C4-2B (cell line): ENCODE data around the gene TRIM36.

ENCODE experiments used
- CTCF ChIP-seq: fragments of 450-650 bp; conservative IDR thresholded peaks from 2 replicates; pipeline ENCODE4 v1.5.1; 2017; ENCODE audit warnings: mild to moderate bottlenecking
- ZFX ChIP-seq: fragments of 450-650 bp; IDR thresholded peaks from 2 replicates; pipeline ENCODE4 v1.6.1; 2017

GRCh38 chr5:115196161-115196560, 26.5 kb upstream of the TRIM36 start:
- TF ChIP-seq CTCF (no peak), ZFX (no peak)
